Activated CD4-positive, alpha-beta memory T cell treated with anti-CD3 and anti-CD28 coated beads, Interleukin-2, amount 10 ng/mL, durations not matched to agents 7 days and 5 days (primary cell): ENCODE results near the gene MARVELD2. TPM values are rescaled to one million over a fixed set of nuclear protein-coding genes. Genes with fewer than 3 reads are reported as not detected.

ENCODE experiments used
- CTCF ChIA-PET: fragments of 350-600 bp; sonication (Branson Sonifier 250); formaldehyde crosslinking; loops from one replicate; lab custom pipeline; 2021; ENCODE audit warnings: antibody characterized with exemption, inconsistent platforms; lab: Charles Lee
- POLR2A ChIA-PET: fragments of 350-600 bp; sonication (Branson Sonifier 250); formaldehyde crosslinking; loops from one replicate; lab custom pipeline; 2021; ENCODE audit warnings: antibody characterized with exemption; lab: Charles Lee
- DNase-seq: peaks from one replicate; pipeline ENCODE4 v3.0.0-alpha.2; 2020
- H3K27ac Mint-ChIP-seq: one replicate; pipeline ENCODE4 v1.8.0; 2021; ENCODE audit warnings: mild to moderate bottlenecking, mixed read lengths
- H3K27me3 Mint-ChIP-seq: one replicate; pipeline ENCODE4 v1.8.0; 2021; ENCODE audit warnings: mixed read lengths
- H3K36me3 Mint-ChIP-seq: one replicate; pipeline ENCODE4 v1.8.0; 2021; ENCODE audit warnings: low read depth, mixed read lengths
- H3K4me1 Mint-ChIP-seq: one replicate; pipeline ENCODE4 v1.8.0; 2021; ENCODE audit warnings: mixed read lengths
- H3K4me3 Mint-ChIP-seq: one replicate; pipeline ENCODE4 v1.8.0; 2021; ENCODE audit warnings: mild to moderate bottlenecking, mixed read lengths
- H3K9me3 Mint-ChIP-seq: one replicate; pipeline ENCODE4 v1.8.0; 2021; ENCODE audit warnings: mixed read lengths
- total RNA-seq, 2 experiments: library from RNA; stranded (reverse); gene quantifications; one replicate each; pipeline ENCODE4 v1.2.3, GENCODE V29; 2021

The MARVELD2 gene
- total RNA-seq, 2 experiments from 2014 or later = 0.18 to 0.23 TPM

GRCh38 chr5:69491027-69491426 lies 76.1 kb downstream of the MARVELD2 start:
- no peaks in the 10 kb centered on the region for H3K36me3 Mint-ChIP-seq
- ChIA-PET CTCF (no interaction called here), POLR2A (no interaction called here)
- H3K9me3 Mint-ChIP-seq = no peaks in the 10 kb centered on the region
- peaks cover 58% of the 10 kb centered on the region for H3K27me3 Mint-ChIP-seq
- H3K4me3 Mint-ChIP-seq = no peak overlapping the region
- peaks cover 13% of the 10 kb centered on the region for H3K4me1 Mint-ChIP-seq
- H3K27ac Mint-ChIP-seq = no peak overlapping the region
- no peak for DNase-seq

GRCh38 chr5:69491838-69492390 lies 77.0 kb downstream of the MARVELD2 start:
- DNase-seq = no peak
- POLR2A ChIA-PET = no interaction called here
- H3K4me3 Mint-ChIP-seq = peak overlapping the region; percentile 65
- H3K9me3 Mint-ChIP-seq = no peaks in the 10 kb centered on the region
- no peaks in the 10 kb centered on the region for H3K36me3 Mint-ChIP-seq
- CTCF ChIA-PET = no interaction called here
- peaks cover 13% of the 10 kb centered on the region for H3K4me1 Mint-ChIP-seq
- H3K27me3 Mint-ChIP-seq = peaks cover 58% of the 10 kb centered on the region
- no peak overlapping the region for H3K27ac Mint-ChIP-seq

GRCh38 chr5:69492391-69492922 lies 77.5 kb downstream of the MARVELD2 start, which contains the start of gene OCLN:
TSS of gene OCLN (plus strand) at chr5:69492790. CDS start at chr5:69504245, 11,455 bp downstream.
- ChIA-PET POLR2A (no interaction called here), CTCF (no interaction called here)
- Mint-ChIP-seq H3K27ac (no peak within 1 kb of the TSS), H3K27me3 (peaks cover 58% of the 10 kb centered on the region), H3K4me1 (peaks cover 13% of the 10 kb centered on the region), H3K9me3 (no peaks in the 10 kb centered on the region), H3K4me3 (peak within 1 kb of the TSS; percentile 65), H3K36me3 (no peaks in the 10 kb centered on the region)
- no peak for DNase-seq

- ChIA-PET CTCF (interaction anchor here (1.0 kb wide), 1 partner anchor 12 kb away, joined by 3 read pairs; no protein-coding TSS in a partner anchor), POLR2A (no interaction called here)
- no peaks in the 10 kb centered on the region for H3K9me3 Mint-ChIP-seq
- H3K27me3 Mint-ChIP-seq = peaks cover 58% of the 10 kb centered on the region
- no peak overlapping the region for H3K27ac Mint-ChIP-seq
- peaks cover 13% of the 10 kb centered on the region for H3K4me1 Mint-ChIP-seq
- H3K4me3 Mint-ChIP-seq = peak overlapping the region; percentile 65
- no peaks in the 10 kb centered on the region for H3K36me3 Mint-ChIP-seq
- no peak for DNase-seq
Measured at GRCh38 chr5:69492923-69493395, 78.0 kb downstream of the MARVELD2 start.

GRCh38 chr5:69493396-69494133 lies 78.6 kb downstream of the MARVELD2 start:
- no peaks in the 10 kb centered on the region for H3K36me3 Mint-ChIP-seq
- H3K27ac Mint-ChIP-seq = no peak overlapping the region
- H3K4me1 Mint-ChIP-seq = peaks cover 13% of the 10 kb centered on the region
- peak overlapping the region; percentile 65 for H3K4me3 Mint-ChIP-seq
- no peaks in the 10 kb centered on the region for H3K9me3 Mint-ChIP-seq
- ChIA-PET CTCF (interaction anchor here (1.0 kb wide), 1 partner anchor 12 kb away, joined by 3 read pairs; no protein-coding TSS in a partner anchor), POLR2A (no interaction called here)
- H3K27me3 Mint-ChIP-seq = peaks cover 57% of the 10 kb centered on the region
- DNase-seq = no peak

Other genes starting within 250 kb of the MARVELD2 start
- gene CCNB1, start 248.0 kb upstream of the MARVELD2 start, total RNA-seq = 100 to 1,000 TPM; 162 to 175 TPM
- gene CENPH, start 225.5 kb upstream of the MARVELD2 start, total RNA-seq = 10 to 100 TPM; 41.8 to 44.1 TPM
- 10 to 100 TPM; 26.0 to 30.5 TPM for gene CDK7, start 180.2 kb upstream of the MARVELD2 start, total RNA-seq
- gene CCDC125, start 82.3 kb upstream of the MARVELD2 start, total RNA-seq = 10 to 100 TPM in 1 of 2 experiments, 1 to 10 TPM in 1; 8.8 to 10.4 TPM
- gene AK6, start 45.6 kb upstream of the MARVELD2 start, total RNA-seq = 10 to 100 TPM; 30.9 to 31.2 TPM
- gene TAF9, start 45.6 kb upstream of the MARVELD2 start, total RNA-seq = 10 to 100 TPM; 46.8 to 47.2 TPM
- gene RAD17, start 45.3 kb upstream of the MARVELD2 start, total RNA-seq = 10 to 100 TPM; 26.2 to 26.7 TPM
- gene OCLN, start 77.7 kb downstream of the MARVELD2 start, total RNA-seq = 1 to 10 TPM; 1.2 to 1.4 TPM
- 10 to 100 TPM; 29.5 to 32.4 TPM for gene GTF2H2C, start 145.1 kb downstream of the MARVELD2 start, total RNA-seq